Measurements from ENCODE around the gene TRIM62.

DNA sequence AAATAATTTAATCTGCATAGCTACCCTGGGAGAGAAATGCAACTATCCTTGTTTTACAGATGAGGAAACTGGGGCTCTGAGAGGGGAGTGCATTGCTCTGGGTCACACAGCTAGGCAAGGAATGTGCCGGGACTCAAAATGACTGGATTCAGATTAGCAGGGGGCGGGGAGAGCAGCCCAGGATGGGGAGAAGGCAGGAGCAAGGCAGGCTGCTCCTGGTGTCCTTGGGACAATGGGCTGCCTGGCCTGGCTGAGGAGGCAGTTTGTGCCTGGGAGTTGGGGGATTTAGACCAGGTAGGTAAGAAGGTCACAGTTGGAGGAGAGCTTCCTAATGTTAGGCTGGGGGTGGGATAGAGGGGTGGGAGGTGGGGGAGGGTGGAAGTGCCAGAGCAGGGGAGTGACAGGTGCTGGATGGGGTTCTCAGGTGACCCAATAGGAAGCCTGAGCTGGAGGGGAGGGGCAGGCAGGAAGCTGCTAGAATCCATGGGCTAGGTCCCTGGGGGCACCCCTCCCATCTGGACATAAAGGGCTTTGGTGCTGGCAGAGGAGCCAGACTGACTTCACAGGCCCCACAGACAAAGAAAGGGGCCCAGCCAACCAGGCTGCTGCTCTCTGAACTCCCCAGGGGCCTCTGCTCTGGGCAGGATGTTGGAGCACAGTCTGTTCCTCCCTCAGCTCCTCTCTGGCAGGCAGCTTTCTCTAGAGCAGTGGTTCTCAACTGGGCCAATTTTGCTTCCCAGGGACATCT, 29.0 kb downstream of the TRIM62 start:
- TF ChIP-seq POLR2A (IDR thresholded peaks at IDR 0.05; ENCODE audit: low read depth, low read length) (no peak), TAF1 (IDR thresholded peaks at IDR 0.05; ENCODE audit: low read depth, low read length) (no peak)

Measured in GM12891 (cell line).